GM23338 (cell line): ENCODE results near the gene TPO. TPM values are rescaled to one million over a fixed set of nuclear protein-coding genes. Genes with fewer than 3 reads are reported as not detected.

Source experiments
- ATAC-seq: fragments of 200-7000 bp; cut with Tn5 transposase; 3 replicates; pipeline ENCODE4 v1.9.1; 2020
- DNase-seq: peaks from one replicate; pipeline ENCODE4 v3.0.0-alpha.2; 2015; ENCODE audit warnings: low spot score
- H2AFZ ChIP-seq: fragments of 200-600 bp; sonication (generic); 2 replicates; pipeline ENCODE4 v1.8.0; 2016; ENCODE audit warnings: antibody characterized with exemption, mild to moderate bottlenecking, moderate library complexity
- H3F3A ChIP-seq: fragments of 200-600 bp; sonication (generic); replicated peaks from 2 replicates; pipeline ENCODE4 v1.8.0; 2017; ENCODE audit warnings: antibody characterized with exemption, mixed run types, low read depth
- H3K27ac ChIP-seq: fragments of 200-600 bp; sonication (generic); 2 replicates; pipeline ENCODE4 v1.6.1; 2016; ENCODE audit warnings: low read depth
- H3K27me3 ChIP-seq: fragments of 200-600 bp; sonication (generic); 2 replicates; pipeline ENCODE4 v1.8.0; 2016; ENCODE audit warnings: mild to moderate bottlenecking, mixed run types, moderate library complexity; ENCODE audit not compliant: insufficient read depth
- H3K36me3 ChIP-seq: fragments of 200-600 bp; sonication (generic); 2 replicates; pipeline ENCODE4 v1.8.0; 2016; ENCODE audit warnings: mild to moderate bottlenecking; ENCODE audit not compliant: insufficient read depth
- H3K4me1 ChIP-seq: fragments of 200-600 bp; sonication (generic); 2 replicates; pipeline ENCODE4 v1.8.0; 2016; ENCODE audit warnings: mild to moderate bottlenecking, moderate library complexity; ENCODE audit not compliant: insufficient read depth
- H3K4me2 ChIP-seq: fragments of 200-600 bp; sonication (generic); 2 replicates; pipeline ENCODE4 v1.7.1; 2017; ENCODE audit warnings: mixed run types
- H3K4me3 ChIP-seq: fragments of 200-600 bp; sonication (generic); 2 replicates; pipeline ENCODE4 v1.6.1; 2016; ENCODE audit warnings: mixed run types
- H3K79me2 ChIP-seq: fragments of 200-600 bp; sonication (generic); replicated peaks from 2 replicates; pipeline ENCODE4 v1.8.0; 2017; ENCODE audit warnings: mild to moderate bottlenecking; ENCODE audit not compliant: insufficient read depth
- H3K9me2 ChIP-seq: fragments of 200-600 bp; sonication (generic); 2 replicates; pipeline ENCODE4 v1.8.0; 2017; ENCODE audit not compliant: insufficient read depth
- H4K20me1 ChIP-seq: fragments of 200-600 bp; sonication (generic); replicated peaks from 2 replicates; pipeline ENCODE4 v1.8.0; 2017; ENCODE audit warnings: mild to moderate bottlenecking; ENCODE audit not compliant: insufficient read depth
- H3K27ac Mint-ChIP-seq: 2 replicates; pipeline ENCODE4 v1.8.0; 2020; ENCODE audit warnings: inconsistent platforms, mild to moderate bottlenecking, moderate library complexity, mixed read lengths
- H3K27me3 Mint-ChIP-seq: 3 replicates; pipeline ENCODE4 v1.8.0; 2022; ENCODE audit warnings: low read depth, mild to moderate bottlenecking, moderate library complexity, mixed read lengths, inconsistent platforms; ENCODE audit not compliant: insufficient read depth, poor library complexity
- H3K36me3 Mint-ChIP-seq: 3 replicates; pipeline ENCODE4 v1.8.0; 2021; ENCODE audit warnings: low read depth, mild to moderate bottlenecking, inconsistent platforms, moderate library complexity, mixed read lengths
- H3K4me1 Mint-ChIP-seq: 3 replicates; pipeline ENCODE4 v1.8.0; 2020; ENCODE audit warnings: mild to moderate bottlenecking, inconsistent platforms, mixed read lengths
- H3K4me3 Mint-ChIP-seq: 3 replicates; pipeline ENCODE4 v1.8.0; 2021; ENCODE audit warnings: moderate library complexity, mild to moderate bottlenecking, inconsistent platforms, mixed read lengths
- H3K9me3 Mint-ChIP-seq: 3 replicates; pipeline ENCODE4 v1.8.0; 2020; ENCODE audit warnings: moderate library complexity, mild to moderate bottlenecking, inconsistent platforms, mixed read lengths
- CREB1 ChIP-seq: fragments of 250-450 bp; sonication (Bioruptor Pico); IDR thresholded peaks from 2 replicates; pipeline ENCODE4 v1.5.0; 2020; ENCODE audit warnings: low read depth, mild to moderate bottlenecking, moderate library complexity
- ETS1 ChIP-seq: IDR thresholded peaks from 2 replicates; pipeline ENCODE4 v1.6.1; 2016; ENCODE audit warnings: antibody characterized with exemption
- EZH2 ChIP-seq: fragments of 200-600 bp; sonication (generic); IDR thresholded peaks from one replicate; pipeline ENCODE4 v1.8.0; 2017; ENCODE audit warnings: antibody characterized with exemption, mild to moderate bottlenecking, low read depth; ENCODE audit not compliant: unreplicated experiment
- EZH2phosphoT487 ChIP-seq: fragments of 200-600 bp; sonication (generic); IDR thresholded peaks from one replicate; pipeline ENCODE4 v1.8.1; 2018; ENCODE audit warnings: antibody characterized with exemption; ENCODE audit not compliant: unreplicated experiment
- JUNB ChIP-seq: IDR thresholded peaks from one replicate; pipeline ENCODE4 v1.6.1; 2016; ENCODE audit warnings: antibody characterized with exemption; ENCODE audit not compliant: unreplicated experiment
- NANOG ChIP-seq: IDR thresholded peaks from 2 replicates; pipeline ENCODE4 v1.6.1; 2016; ENCODE audit warnings: antibody characterized with exemption, borderline replicate concordance
- POLR2AphosphoS5 ChIP-seq: IDR thresholded peaks from 2 replicates; pipeline ENCODE4 v1.6.1; 2016; ENCODE audit warnings: antibody characterized with exemption, low read depth
- REST ChIP-seq: IDR thresholded peaks from one replicate; pipeline ENCODE4 v1.6.1; 2018; ENCODE audit warnings: antibody characterized with exemption; ENCODE audit not compliant: unreplicated experiment
- STAT1 ChIP-seq: IDR thresholded peaks from one replicate; pipeline ENCODE4 v1.6.1; 2016; ENCODE audit warnings: antibody characterized with exemption; ENCODE audit not compliant: unreplicated experiment
- ZNF114 ChIP-seq: fragments of 250-450 bp; sonication (Bioruptor Pico); IDR thresholded peaks from 2 replicates; pipeline ENCODE4 v1.5.0; 2020; ENCODE audit warnings: mild to moderate bottlenecking, moderate library complexity
- ZNF331 ChIP-seq: fragments of 250-450 bp; sonication (Bioruptor Pico); IDR thresholded peaks from 2 replicates; pipeline ENCODE4 v1.5.0; 2020; ENCODE audit warnings: low read depth, mild to moderate bottlenecking, moderate library complexity
- polyA plus RNA-seq: library from polyadenylated mRNA; unstranded; fragments of >200 nt; fragmentation: Nextera tagmentation; extraction: Ambion mirVana; gene quantifications from 2 replicates; pipeline ENCODE4 v1.2.1, GENCODE V29; 2016
- total RNA-seq: library from RNA; depleted of rRNA; stranded (reverse); fragments of >200 nt; shearing (Covaris generic); gene quantifications from 2 replicates; pipeline ENCODE4 v1.2.3, GENCODE V29; 2014
- TF ChIP-seq, protein P1 (sequence below): fragments of 250-450 bp; sonication (Bioruptor Pico); IDR thresholded peaks from 2 replicates; pipeline ENCODE4 v1.5.0; 2020; ENCODE audit warnings: mild to moderate bottlenecking, moderate library complexity

Gene TPO
- total and polyA plus RNA-seq, 2 experiments from 2014 or later: 0.74 TPM; not detected in 1

- no peak overlapping the region for H2AFZ ChIP-seq
These were observed 131.3 kb downstream of the TPO start for GRCh38 chr2:1544478-1545069.

More at GRCh38 chr2:1544478-1545069, 131.3 kb downstream of the TPO start:
- Histone ChIP-seq H3F3A (no peaks in the 10 kb centered on the region), H3K4me3 (no peak overlapping the region), H3K79me2 (no peaks in the 10 kb centered on the region), H3K27ac (no peak overlapping the region), H3K27me3 (no peaks in the 10 kb centered on the region), H3K36me3 (no peaks in the 10 kb centered on the region), H3K4me2 (no peak overlapping the region), H3K4me1 (no peaks in the 10 kb centered on the region), H4K20me1 (no peaks in the 10 kb centered on the region), H3K9me2 (no peaks in the 10 kb centered on the region)
- H3K27me3 Mint-ChIP-seq: peaks cover 8% of the 10 kb centered on the region
- no peaks in the 10 kb centered on the region for H3K36me3 Mint-ChIP-seq
- no peak overlapping the region for H3K27ac Mint-ChIP-seq
- peaks cover 3% of the 10 kb centered on the region; the same call in 1 of the 3 replicates for H3K4me1 Mint-ChIP-seq
- no peak overlapping the region for H3K4me3 Mint-ChIP-seq
- DNase-seq (no peak), ATAC-seq (no peak)
- TF ChIP-seq ZNF114 (CRISPR knock-in tag) (no peak), EZH2phosphoT487 (no peak), REST (no peak), JUNB (no peak), NANOG (no peak), ZNF331 (CRISPR knock-in tag) (no peak), STAT1 (no peak), POLR2AphosphoS5 (no peak), EZH2 (no peak), CREB1 (CRISPR knock-in tag) (no peak), ETS1 (no peak)
- TF ChIP-seq, protein P1, sequence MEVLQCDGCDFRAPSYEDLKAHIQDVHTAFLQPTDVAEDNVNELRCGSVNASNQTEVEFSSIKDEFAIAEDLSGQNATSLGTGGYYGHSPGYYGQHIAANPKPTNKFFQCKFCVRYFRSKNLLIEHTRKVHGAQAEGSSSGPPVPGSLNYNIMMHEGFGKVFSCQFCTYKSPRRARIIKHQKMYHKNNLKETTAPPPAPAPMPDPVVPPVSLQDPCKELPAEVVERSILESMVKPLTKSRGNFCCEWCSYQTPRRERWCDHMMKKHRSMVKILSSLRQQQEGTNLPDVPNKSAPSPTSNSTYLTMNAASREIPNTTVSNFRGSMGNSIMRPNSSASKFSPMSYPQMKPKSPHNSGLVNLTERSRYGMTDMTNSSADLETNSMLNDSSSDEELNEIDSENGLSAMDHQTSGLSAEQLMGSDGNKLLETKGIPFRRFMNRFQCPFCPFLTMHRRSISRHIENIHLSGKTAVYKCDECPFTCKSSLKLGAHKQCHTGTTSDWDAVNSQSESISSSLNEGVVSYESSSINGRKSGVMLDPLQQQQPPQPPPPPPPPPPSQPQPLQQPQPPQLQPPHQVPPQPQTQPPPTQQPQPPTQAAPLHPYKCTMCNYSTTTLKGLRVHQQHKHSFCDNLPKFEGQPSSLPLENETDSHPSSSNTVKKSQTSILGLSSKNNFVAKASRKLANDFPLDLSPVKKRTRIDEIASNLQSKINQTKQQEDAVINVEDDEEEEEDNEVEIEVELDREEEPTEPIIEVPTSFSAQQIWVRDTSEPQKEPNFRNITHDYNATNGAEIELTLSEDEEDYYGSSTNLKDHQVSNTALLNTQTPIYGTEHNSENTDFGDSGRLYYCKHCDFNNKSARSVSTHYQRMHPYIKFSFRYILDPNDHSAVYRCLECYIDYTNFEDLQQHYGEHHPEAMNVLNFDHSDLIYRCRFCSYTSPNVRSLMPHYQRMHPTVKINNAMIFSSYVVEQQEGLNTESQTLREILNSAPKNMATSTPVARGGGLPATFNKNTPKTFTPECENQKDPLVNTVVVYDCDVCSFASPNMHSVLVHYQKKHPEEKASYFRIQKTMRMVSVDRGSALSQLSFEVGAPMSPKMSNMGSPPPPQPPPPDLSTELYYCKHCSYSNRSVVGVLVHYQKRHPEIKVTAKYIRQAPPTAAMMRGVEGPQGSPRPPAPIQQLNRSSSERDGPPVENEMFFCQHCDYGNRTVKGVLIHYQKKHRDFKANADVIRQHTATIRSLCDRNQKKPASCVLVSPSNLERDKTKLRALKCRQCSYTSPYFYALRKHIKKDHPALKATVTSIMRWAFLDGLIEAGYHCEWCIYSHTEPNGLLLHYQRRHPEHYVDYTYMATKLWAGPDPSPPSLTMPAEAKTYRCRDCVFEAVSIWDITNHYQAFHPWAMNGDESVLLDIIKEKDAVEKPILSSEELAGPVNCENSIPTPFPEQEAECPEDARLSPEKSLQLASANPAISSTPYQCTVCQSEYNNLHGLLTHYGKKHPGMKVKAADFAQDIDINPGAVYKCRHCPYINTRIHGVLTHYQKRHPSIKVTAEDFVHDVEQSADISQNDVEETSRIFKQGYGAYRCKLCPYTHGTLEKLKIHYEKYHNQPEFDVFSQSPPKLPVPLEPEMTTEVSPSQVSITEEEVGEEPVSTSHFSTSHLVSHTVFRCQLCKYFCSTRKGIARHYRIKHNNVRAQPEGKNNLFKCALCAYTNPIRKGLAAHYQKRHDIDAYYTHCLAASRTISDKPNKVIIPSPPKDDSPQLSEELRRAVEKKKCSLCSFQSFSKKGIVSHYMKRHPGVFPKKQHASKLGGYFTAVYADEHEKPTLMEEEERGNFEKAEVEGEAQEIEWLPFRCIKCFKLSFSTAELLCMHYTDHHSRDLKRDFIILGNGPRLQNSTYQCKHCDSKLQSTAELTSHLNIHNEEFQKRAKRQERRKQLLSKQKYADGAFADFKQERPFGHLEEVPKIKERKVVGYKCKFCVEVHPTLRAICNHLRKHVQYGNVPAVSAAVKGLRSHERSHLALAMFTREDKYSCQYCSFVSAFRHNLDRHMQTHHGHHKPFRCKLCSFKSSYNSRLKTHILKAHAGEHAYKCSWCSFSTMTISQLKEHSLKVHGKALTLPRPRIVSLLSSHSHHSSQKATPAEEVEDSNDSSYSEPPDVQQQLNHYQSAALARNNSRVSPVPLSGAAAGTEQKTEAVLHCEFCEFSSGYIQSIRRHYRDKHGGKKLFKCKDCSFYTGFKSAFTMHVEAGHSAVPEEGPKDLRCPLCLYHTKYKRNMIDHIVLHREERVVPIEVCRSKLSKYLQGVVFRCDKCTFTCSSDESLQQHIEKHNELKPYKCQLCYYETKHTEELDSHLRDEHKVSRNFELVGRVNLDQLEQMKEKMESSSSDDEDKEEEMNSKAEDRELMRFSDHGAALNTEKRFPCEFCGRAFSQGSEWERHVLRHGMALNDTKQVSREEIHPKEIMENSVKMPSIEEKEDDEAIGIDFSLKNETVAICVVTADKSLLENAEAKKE (CRISPR knock-in tag): no peak
- no peaks in the 10 kb centered on the region; the same call in 2 of the 3 replicates for H3K9me3 Mint-ChIP-seq
